Transverse colon (tissue), 4 donors: ENCODE measurements around the gene OSBPL10. TPM values are rescaled to one million over a fixed set of nuclear protein-coding genes. Genes with fewer than 3 reads are reported as not detected.

ENCODE experiments used
- DNase-seq: peaks from one replicate; pipeline ENCODE4 v3.0.0-alpha.2; 2019
- H3K27ac ChIP-seq, 4 donors: fragments of 200-600 bp; sonication (generic); 2 replicates each; pipeline ENCODE4 v1.5.1; 2016 to 2018; ENCODE audit warnings: inconsistent platforms in 4 of 4
- H3K27me3 ChIP-seq: fragments of 200-600 bp; sonication (generic); 2 replicates; pipeline ENCODE4 v1.5.1; 2017; ENCODE audit warnings: inconsistent platforms
- H3K36me3 ChIP-seq, 4 donors: fragments of 200-600 bp; sonication (generic); 2 replicates each; pipeline ENCODE4 v1.5.1; 2017 to 2019; ENCODE audit warnings: inconsistent platforms in 4 of 4
- H3K4me1 ChIP-seq, 4 donors: fragments of 200-600 bp; sonication (generic); 2 replicates each; pipeline ENCODE4 v1.5.1; 2017 to 2020; ENCODE audit warnings: inconsistent platforms in 4 of 4
- H3K4me3 ChIP-seq, 4 donors: fragments of 200-600 bp; sonication (generic); 1 replicate in 1 of 4; 2 replicates in 3 of 4; pipeline versions ENCODE4 v1.5.1 to v1.6.1; 2017 to 2019; ENCODE audit warnings: inconsistent platforms in 4 of 4
- H3K9me3 ChIP-seq, 2 donors: fragments of 200-600 bp; sonication (generic); 2 replicates each; pipeline ENCODE4 v1.5.1; 2017 to 2019; ENCODE audit warnings: inconsistent platforms in 2 of 2
- EP300 ChIP-seq: sonication (generic); formaldehyde crosslinking; IDR thresholded peaks from one replicate; pipeline ENCODE4 v1.6.1; 2017; ENCODE audit warnings: antibody characterized with exemption, low read depth
- POLR2A ChIP-seq: fragments of 450-650 bp; IDR thresholded peaks from one replicate; pipeline ENCODE4 v1.6.1; 2016; ENCODE audit warnings: antibody characterized with exemption, mild to moderate bottlenecking, moderate library complexity
- POLR2AphosphoS5 ChIP-seq, 3 donors: sonication (generic); formaldehyde crosslinking; IDR thresholded peaks; one replicate each; pipeline ENCODE4 v1.6.1; 2016; ENCODE audit warnings: antibody characterized with exemption in 3 of 3
- WGBS, 2 donors: methylation state at CpG; one replicate each; pipeline ENCODE4 v1.1.5; 2018; ENCODE audit warnings: low coverage in 1 of 2; 5-methylcytosine and 5-hydroxymethylcytosine counted together
- in situ Hi-C, 4 donors: fragments of 200-750 bp; cut with MboI; loops; one replicate each; pipeline versions ENCODE4 v1.15.0 to v1.15.1; 2017; ENCODE audit warnings: low sequenced_read_pairs in 3 of 4, low pct_ligation_motif_present in 1 of 4, low pct_unique_long_range_greater_than_20kb in 1 of 4
- intact Hi-C: fragments of 100-400 bp; cut with DNase I; formaldehyde crosslinking; loops from one replicate; pipeline ENCODE4 v1.15.1; 2023; ENCODE audit warnings: low total_unique reads
- total RNA-seq, 4 donors: library from RNA; depleted of rRNA; stranded (reverse); fragments of >200 nt; gene quantifications; one replicate each; pipeline ENCODE4 v1.1.0, GENCODE V29; 2016
- TF ChIP-seq, protein P1 (sequence below), 5 experiments: fragments of 200-600 bp in 3 of 5; fragments of 450-650 bp in 2 of 5; sonication (generic) in 3 of 5; IDR thresholded peaks; 1 replicate in 2 of 5; 2 replicates in 3 of 5; pipeline ENCODE4 v1.5.1; 2016 to 2017; ENCODE audit warnings: antibody characterized with exemption in 5 of 5, inconsistent platforms in 3 of 5, mild to moderate bottlenecking in 2 of 5, moderate library complexity in 1 of 5

The OSBPL10 gene
- total RNA-seq, 4 donors from 2014 or later = 10.0 to 34.8 (median 19.5) TPM

DNA sequence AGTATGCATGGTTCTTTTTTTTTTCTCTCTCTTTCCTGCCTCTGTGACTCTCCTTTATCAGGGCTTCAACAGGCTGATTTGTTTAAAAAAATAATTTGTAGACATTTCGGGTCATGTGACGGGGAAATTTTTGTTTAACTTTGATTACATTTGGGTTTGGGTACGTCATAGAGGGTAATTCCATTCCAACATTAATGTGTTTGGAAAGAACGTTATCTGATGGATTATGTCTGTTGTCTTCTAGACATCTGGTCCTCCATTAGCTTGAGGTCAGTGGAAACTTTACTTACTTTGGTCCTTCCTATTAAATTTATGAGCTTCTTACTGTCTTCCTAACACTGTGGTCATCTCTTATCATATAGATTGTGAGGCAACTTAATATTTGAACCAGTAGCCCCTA is 367.4 kb downstream of the OSBPL10 start:
- Histone ChIP-seq H3K36me3 (no peaks in the 10 kb centered on the region), H3K27me3 (no peaks in the 10 kb centered on the region), H3K4me3 (no peak overlapping the region), H3K27ac (peak overlapping the region in 1 of 4 donors; percentile 8), H3K4me1 (peaks cover 0 to 19% (median 2%) of the 10 kb centered on the region in 4 donors), H3K9me3 (no peaks in the 10 kb centered on the region)
- 71 to 83% methylated on average over 4 of the region's 4 CpGs for WGBS, 2 donors
- no peak for TF ChIP-seq EP300
- TF ChIP-seq POLR2A = no peak
- TF ChIP-seq POLR2AphosphoS5 (IDR thresholded peaks at IDR 0.05) = no peak
- TF ChIP-seq, protein P1, sequence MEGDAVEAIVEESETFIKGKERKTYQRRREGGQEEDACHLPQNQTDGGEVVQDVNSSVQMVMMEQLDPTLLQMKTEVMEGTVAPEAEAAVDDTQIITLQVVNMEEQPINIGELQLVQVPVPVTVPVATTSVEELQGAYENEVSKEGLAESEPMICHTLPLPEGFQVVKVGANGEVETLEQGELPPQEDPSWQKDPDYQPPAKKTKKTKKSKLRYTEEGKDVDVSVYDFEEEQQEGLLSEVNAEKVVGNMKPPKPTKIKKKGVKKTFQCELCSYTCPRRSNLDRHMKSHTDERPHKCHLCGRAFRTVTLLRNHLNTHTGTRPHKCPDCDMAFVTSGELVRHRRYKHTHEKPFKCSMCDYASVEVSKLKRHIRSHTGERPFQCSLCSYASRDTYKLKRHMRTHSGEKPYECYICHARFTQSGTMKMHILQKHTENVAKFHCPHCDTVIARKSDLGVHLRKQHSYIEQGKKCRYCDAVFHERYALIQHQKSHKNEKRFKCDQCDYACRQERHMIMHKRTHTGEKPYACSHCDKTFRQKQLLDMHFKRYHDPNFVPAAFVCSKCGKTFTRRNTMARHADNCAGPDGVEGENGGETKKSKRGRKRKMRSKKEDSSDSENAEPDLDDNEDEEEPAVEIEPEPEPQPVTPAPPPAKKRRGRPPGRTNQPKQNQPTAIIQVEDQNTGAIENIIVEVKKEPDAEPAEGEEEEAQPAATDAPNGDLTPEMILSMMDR (IDR thresholded peaks at IDR 0.05) = no peak
- in situ Hi-C loops = no loop called here
- DNase-seq = no peak
- intact Hi-C loops = no loop called here

DNA sequence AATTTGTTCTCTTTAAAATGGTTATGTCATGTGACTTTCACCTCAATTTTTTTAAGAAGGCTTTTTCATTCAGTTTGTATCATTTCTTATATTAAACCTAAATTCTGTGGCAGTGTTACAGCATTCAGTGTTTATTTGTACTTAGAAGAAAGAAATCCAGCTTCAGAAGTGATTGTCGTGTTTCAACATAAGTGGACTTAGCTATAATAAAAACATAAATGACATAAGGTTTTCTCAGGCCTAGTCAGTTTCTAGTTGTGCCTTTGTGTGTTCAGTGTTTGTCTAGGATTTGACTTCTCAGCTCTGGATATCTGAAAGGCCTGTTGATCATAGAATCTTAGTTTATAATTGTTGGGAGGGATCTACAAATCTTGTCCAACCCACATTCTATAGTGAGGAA is 367.9 kb downstream of the OSBPL10 start:
- TF ChIP-seq EP300 (no peak), POLR2AphosphoS5 (IDR thresholded peaks at IDR 0.05) (no peak), POLR2A (no peak)
- TF ChIP-seq, protein P1 (IDR thresholded peaks at IDR 0.05) = no peak
- Histone ChIP-seq H3K4me1 (peaks cover 0 to 19% (median 2%) of the 10 kb centered on the region in 4 donors), H3K27me3 (no peaks in the 10 kb centered on the region), H3K9me3 (no peaks in the 10 kb centered on the region), H3K36me3 (no peaks in the 10 kb centered on the region), H3K27ac (peak overlapping the region in 1 of 4 donors; percentile 8), H3K4me3 (no peak overlapping the region)
- in situ Hi-C loops (no loop called here), intact Hi-C loops (no loop called here)
- 51 to 60% methylated on average over 1 of the region's 1 CpG for WGBS, 2 donors
- no peak for DNase-seq

Other genes starting within 250 kb of the OSBPL10 start
- 1 to 10 TPM in 2 of 4 donors, under 1 TPM in 1, not detected in 1; 0.41 to 5.4 (median 1.6) TPM for gene ZNF860, start 488 bp upstream of the OSBPL10 start, total RNA-seq
- 100 to 1,000 TPM in 1 of 4 donors, 10 to 100 TPM in 3; 35.6 to 107 (median 66.5) TPM for gene GPD1L, start 125.4 kb upstream of the OSBPL10 start, total RNA-seq